ENCODE data around the gene SMYD3. TPM values are rescaled to one million over a fixed set of nuclear protein-coding genes. Genes with fewer than 3 reads are reported as not detected.

Gene SMYD3
- total RNA-seq, 1 donor from 2014 or later: 0.32 TPM

DNA sequence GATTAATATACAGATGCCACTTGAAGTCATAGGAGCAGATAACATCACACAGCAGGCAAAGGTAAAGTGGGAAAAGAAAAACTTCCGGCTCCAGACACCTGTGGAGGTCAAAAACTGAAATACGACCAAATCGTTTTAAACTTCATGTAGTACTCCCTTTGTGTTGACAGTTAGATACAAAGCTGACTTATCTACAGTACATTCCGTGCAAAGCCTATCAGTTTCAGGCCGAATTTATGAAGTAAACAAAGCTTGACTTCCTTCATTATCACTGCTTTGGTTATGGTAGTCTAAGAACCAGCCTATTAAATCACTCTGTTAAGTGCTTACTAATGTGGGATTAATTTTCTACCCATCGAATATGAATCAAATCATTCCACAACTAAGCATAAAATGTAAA is 156.3 kb downstream of the SMYD3 start:
- no peak for TF ChIP-seq CTCF (IDR thresholded peaks at IDR 0.05)
- Histone ChIP-seq H3K4me3 (no peak overlapping the region), H3K36me3 (peaks cover 0 to 6% of the 10 kb centered on the region in 2 donors), H3K9me3 (no peaks in the 10 kb centered on the region), H3K27ac (no peak overlapping the region), H3K27me3 (no peaks in the 10 kb centered on the region), H3K4me1 (no peaks in the 10 kb centered on the region)
- DNase-seq (ENCODE audit: low spot score in 2 of 2): no peak
- intact Hi-C loops (cut with DNase I): no loop called here

GRCh38 chr1:246343937-246344336 is 163.1 kb downstream of the SMYD3 start:
- H3K4me1 ChIP-seq: no peaks in the 10 kb centered on the region
- H3K36me3 ChIP-seq: no peaks in the 10 kb centered on the region
- H3K9me3 ChIP-seq: no peaks in the 10 kb centered on the region
- TF ChIP-seq CTCF (IDR thresholded peaks at IDR 0.05): no peak
- intact Hi-C loops (cut with DNase I): no loop called here
- DNase-seq (ENCODE audit: low spot score in 2 of 2): no peak
- no peaks in the 10 kb centered on the region for H3K27me3 ChIP-seq
- no peak overlapping the region for H3K27ac ChIP-seq
- H3K4me3 ChIP-seq: no peak overlapping the region

- H3K4me3 ChIP-seq: no peak overlapping the region
- intact Hi-C loops (cut with DNase I): no loop called here
- no peaks in the 10 kb centered on the region for H3K9me3 ChIP-seq
- no peak for DNase-seq (ENCODE audit: low spot score in 2 of 2)
- H3K4me1 ChIP-seq: no peaks in the 10 kb centered on the region
- H3K27ac ChIP-seq: no peak overlapping the region
- no peaks in the 10 kb centered on the region for H3K27me3 ChIP-seq
- TF ChIP-seq CTCF (IDR thresholded peaks at IDR 0.05): no peak
- no peaks in the 10 kb centered on the region for H3K36me3 ChIP-seq
These were observed 163.8 kb downstream of the SMYD3 start for GRCh38 chr1:246343251-246343650.

DNA sequence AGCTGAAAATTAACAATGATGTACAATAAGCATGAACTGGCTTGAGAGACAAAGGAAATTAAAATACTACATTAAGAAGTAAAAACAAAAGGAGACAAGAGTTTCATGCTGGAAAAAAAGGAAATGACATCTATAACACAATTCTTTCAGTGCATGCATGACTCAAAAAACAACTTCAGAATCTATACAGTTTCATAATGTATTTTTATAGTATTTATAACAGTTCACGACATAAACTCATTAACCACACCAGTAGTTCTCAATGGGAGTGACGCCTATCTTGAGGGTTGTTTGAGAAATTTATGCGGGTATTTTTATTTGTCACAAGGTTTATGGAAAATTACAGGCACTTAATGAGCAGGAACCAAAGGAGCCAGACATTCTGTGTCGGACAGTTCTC is 168.5 kb downstream of the SMYD3 start:
- no peaks in the 10 kb centered on the region for H3K4me1 ChIP-seq
- TF ChIP-seq CTCF (IDR thresholded peaks at IDR 0.05): no peak
- intact Hi-C loops (cut with DNase I): no loop called here
- no peak for DNase-seq (ENCODE audit: low spot score in 2 of 2)
- no peaks in the 10 kb centered on the region for H3K36me3 ChIP-seq
- no peak overlapping the region for H3K4me3 ChIP-seq
- no peak overlapping the region for H3K27ac ChIP-seq
- H3K27me3 ChIP-seq: no peaks in the 10 kb centered on the region
- no peaks in the 10 kb centered on the region for H3K9me3 ChIP-seq

DNA sequence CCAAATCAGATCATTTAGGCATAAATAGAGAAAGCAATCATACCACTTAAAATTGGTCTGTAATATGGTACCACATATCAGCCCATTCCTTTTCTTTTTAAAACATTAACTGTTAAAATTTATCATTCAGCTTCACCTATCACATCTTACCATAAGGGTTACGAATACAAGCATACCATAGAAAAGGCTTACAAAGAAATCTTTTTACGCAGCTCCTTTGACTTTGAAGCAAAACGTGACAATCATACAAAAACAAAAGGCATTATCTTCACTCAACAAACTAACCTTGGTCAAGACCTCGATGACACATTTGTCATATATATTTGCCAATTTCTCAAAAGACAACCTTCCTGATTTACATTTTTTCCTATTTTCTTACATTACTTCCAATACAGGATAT is 169.0 kb downstream of the SMYD3 start:
- no peak overlapping the region for H3K27ac ChIP-seq
- no peaks in the 10 kb centered on the region for H3K4me1 ChIP-seq
- H3K27me3 ChIP-seq: no peaks in the 10 kb centered on the region
- intact Hi-C loops (cut with DNase I): no loop called here
- no peaks in the 10 kb centered on the region for H3K36me3 ChIP-seq
- no peak overlapping the region for H3K4me3 ChIP-seq
- no peaks in the 10 kb centered on the region for H3K9me3 ChIP-seq
- no peak for TF ChIP-seq CTCF (IDR thresholded peaks at IDR 0.05)
- DNase-seq (ENCODE audit: low spot score in 2 of 2): no peak

- no peak for DNase-seq (ENCODE audit: low spot score in 2 of 2)
- no peak overlapping the region for H3K4me3 ChIP-seq
- H3K9me3 ChIP-seq: no peaks in the 10 kb centered on the region
- intact Hi-C loops (cut with DNase I): no loop called here
- TF ChIP-seq CTCF (IDR thresholded peaks at IDR 0.05): no peak
- no peak overlapping the region for H3K27ac ChIP-seq
- no peaks in the 10 kb centered on the region for H3K27me3 ChIP-seq
- H3K36me3 ChIP-seq: no peaks in the 10 kb centered on the region
- H3K4me1 ChIP-seq: no peaks in the 10 kb centered on the region
These were observed 171.9 kb downstream of the SMYD3 start for GRCh38 chr1:246335151-246335550.
